GM10847 (cell line): ENCODE results near the gene RHOH.

Experiments
- POLR2A ChIP-seq: IDR thresholded peaks from 2 replicates; pipeline ENCODE4 v1.6.1; 2011; ENCODE audit not compliant: insufficient read length; ENCODE audit errors: extremely low read depth

Gene RHOH

GRCh38 chr4:40232610-40233009 is 35.8 kb downstream of the RHOH start:
- TF ChIP-seq POLR2A = no peak

GRCh38 chr4:40233227-40233626 is 36.4 kb downstream of the RHOH start:
- TF ChIP-seq POLR2A = no peak

GRCh38 chr4:40234519-40235039 is 37.7 kb downstream of the RHOH start:
- no peak for TF ChIP-seq POLR2A

- TF ChIP-seq POLR2A = no peak
These were observed 41.3 kb downstream of the RHOH start for GRCh38 chr4:40238008-40238699.

GRCh38 chr4:40238700-40239548 is 42.1 kb downstream of the RHOH start:
- TF ChIP-seq POLR2A = no peak

- no peak for TF ChIP-seq POLR2A
These were observed 43.3 kb downstream of the RHOH start for GRCh38 chr4:40240040-40240653.

GRCh38 chr4:40241026-40241425 is 44.2 kb downstream of the RHOH start:
- no peak for TF ChIP-seq POLR2A

- no peak for TF ChIP-seq POLR2A
These were observed 45.1 kb downstream of the RHOH start for GRCh38 chr4:40241941-40242340.

- TF ChIP-seq POLR2A = no peak
These were observed 46.6 kb downstream of the RHOH start for GRCh38 chr4:40243386-40243948.

- TF ChIP-seq POLR2A = no peak
These were observed 47.8 kb downstream of the RHOH start for GRCh38 chr4:40244606-40245005.

- TF ChIP-seq POLR2A = no peak
These were observed 48.7 kb downstream of the RHOH start for GRCh38 chr4:40245550-40245949.

GRCh38 chr4:40246011-40246900 is 49.4 kb downstream of the RHOH start:
- no peak for TF ChIP-seq POLR2A

- no peak for TF ChIP-seq POLR2A
These were observed 50.1 kb downstream of the RHOH start for GRCh38 chr4:40246938-40247337.

GRCh38 chr4:40247350-40247749 is 50.5 kb downstream of the RHOH start:
- no peak for TF ChIP-seq POLR2A
